Measurements from ENCODE around the gene C17orf107.
A peak's percentile ranks its signal among the peaks of the same experiment; 100 is the strongest.

The C17orf107 gene

DNA sequence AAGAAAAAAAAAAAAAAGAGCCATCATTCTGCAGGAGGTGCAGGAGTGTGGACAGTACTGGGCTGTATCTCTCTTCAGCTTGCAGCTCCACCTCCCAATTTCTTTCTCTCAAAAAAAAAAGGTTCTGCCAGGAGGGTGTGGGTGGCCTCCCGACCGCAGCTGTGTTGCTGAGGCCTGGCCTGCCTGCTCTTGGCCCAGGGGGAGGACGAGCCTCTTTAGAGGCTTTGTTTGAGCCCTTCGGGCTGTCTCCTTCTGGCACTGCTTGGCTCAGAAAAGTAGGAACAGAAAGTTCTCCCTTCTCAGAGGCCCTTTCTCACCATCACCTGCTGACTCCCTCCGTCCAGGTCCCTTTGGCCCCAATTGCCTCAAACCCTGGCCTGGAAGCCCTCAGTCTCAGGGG lies 22.2 kb upstream of the C17orf107 start:
- DNase-seq (ENCODE audit: low read depth): no peak

DNA sequence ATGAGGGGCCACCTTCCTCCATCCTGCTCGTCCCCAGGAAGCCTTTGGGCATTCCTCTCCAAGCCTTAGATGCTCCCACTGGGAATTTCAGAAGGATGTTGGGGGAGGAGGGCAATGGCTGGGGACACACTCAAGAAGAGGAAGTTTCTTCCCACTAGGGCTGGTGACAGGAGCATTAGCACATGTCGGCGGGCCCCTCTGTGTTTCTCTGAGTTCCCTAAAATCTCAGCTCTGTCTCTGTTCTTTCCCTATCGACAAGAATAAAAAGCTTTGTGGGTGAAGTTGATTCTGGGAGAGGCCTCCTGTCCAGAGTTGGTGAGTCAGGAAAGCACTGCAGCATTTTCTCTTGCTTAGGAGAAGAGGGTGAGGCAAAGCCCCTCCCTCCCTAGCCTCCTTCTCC lies 19.7 kb upstream of the C17orf107 start:
- DNase-seq (ENCODE audit: low read depth): no peak

DNA sequence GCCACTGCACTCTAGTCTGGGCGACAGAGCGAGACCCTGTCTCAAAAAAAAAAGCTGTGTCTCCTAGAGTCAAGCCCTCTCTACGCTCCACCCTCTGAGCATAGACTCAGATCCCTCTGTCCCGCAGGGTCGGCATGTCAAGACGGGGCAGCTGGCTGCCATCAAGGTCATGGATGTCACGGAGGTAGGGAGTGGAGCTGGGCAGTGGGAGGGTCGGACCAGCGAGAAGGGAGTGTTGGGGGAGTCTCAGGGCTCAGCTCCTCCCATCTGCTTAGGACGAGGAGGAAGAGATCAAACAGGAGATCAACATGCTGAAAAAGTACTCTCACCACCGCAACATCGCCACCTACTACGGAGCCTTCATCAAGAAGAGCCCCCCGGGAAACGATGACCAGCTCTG lies 18.5 kb upstream of the C17orf107 start:
- DNase-seq (ENCODE audit: low read depth): no peak

DNA sequence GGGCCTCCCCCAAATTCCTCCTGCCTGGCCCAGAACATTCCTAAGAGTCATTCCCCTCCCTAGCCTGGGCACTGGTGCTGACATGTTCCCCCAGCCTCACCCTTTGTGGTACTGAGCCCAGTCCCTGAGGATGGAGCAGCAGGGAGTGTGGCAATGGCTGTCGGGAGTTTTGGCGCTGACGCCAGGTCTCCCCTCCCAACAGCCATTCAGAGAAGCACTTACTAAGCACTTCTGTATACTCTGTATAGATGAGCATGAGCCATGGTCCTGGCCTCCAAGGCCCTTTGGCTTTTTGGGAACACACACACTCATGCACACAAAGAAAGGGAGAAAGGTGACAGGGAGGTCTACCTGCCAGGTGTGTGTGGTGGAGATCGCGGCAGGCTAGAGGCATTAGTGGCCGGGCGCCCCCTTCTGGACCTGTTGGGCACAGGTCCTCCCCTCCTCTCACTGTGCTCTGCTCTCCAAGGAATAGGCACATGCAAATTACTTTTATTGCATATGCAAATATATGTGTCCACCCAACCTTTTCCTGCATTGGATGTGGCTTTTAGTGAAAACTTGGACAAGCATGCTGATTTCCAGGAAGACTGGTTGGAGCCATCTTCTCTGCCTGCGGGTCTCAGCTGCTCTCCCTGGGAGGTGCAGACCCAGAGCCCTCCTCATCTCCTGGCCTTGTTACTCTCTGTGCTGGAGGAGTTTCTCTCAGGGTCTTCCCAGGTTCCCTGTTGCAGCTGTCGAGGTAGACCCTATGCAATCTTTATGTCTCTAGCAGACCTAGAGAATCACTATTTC lies 17.4 kb upstream of the C17orf107 start:
- peak; percentile 74 for DNase-seq (ENCODE audit: low read depth)

DNA sequence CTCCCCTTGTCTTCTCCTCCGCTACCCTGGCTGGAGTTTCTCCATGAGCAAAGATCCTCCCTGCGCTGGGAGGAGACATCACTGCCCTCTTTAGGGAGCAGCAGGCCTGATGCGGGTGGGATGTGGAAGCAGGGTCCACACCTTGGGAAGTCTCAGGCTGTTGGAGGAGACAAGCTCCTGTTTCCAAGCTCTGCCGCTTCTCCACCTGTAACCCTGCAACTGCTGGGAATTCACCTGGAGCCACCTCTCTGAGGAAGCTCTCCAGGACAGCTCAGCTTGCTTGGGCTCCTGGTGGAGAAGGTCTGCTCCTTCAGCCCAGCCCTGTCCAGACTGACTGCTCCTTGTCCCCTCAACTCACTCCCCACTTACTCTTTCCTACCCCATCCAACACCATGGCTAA lies 14.8 kb upstream of the C17orf107 start:
- DNase-seq (ENCODE audit: low read depth): no peak

DNA sequence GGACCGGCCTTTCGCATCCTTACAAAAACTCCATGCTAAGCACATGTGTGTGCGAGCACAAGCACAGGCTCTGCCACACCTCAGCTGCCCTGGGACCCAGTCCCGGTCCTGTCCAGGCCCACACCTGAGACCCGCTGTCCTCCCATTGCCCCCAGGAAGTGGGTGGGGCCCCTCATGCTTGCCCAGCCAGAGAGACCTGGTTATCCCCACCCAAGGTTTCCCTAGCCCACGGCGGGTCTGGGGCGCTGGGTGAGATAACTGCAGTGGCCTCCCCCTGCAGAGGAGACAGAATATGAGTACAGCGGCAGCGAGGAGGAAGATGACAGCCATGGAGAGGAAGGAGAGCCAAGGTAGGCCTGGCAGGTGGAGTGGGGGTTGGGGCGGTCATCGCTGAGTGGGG lies 12.5 kb upstream of the C17orf107 start:
- DNase-seq (ENCODE audit: low read depth): no peak

DNA sequence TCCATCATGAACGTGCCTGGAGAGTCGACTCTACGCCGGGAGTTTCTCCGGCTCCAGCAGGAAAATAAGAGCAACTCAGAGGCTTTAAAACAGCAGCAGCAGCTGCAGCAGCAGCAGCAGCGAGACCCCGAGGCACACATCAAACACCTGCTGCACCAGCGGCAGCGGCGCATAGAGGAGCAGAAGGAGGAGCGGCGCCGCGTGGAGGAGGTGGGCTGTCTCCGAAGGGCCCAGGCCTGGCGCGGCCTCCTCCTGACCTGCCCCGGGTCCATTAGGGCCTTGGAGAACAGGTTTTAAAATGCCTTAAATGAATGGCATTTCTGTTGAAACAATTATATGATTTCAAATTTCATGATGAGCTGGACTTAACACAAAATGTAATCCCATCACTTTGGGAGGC lies 11.8 kb upstream of the C17orf107 start:
- no peak for DNase-seq (ENCODE audit: low read depth)

DNA sequence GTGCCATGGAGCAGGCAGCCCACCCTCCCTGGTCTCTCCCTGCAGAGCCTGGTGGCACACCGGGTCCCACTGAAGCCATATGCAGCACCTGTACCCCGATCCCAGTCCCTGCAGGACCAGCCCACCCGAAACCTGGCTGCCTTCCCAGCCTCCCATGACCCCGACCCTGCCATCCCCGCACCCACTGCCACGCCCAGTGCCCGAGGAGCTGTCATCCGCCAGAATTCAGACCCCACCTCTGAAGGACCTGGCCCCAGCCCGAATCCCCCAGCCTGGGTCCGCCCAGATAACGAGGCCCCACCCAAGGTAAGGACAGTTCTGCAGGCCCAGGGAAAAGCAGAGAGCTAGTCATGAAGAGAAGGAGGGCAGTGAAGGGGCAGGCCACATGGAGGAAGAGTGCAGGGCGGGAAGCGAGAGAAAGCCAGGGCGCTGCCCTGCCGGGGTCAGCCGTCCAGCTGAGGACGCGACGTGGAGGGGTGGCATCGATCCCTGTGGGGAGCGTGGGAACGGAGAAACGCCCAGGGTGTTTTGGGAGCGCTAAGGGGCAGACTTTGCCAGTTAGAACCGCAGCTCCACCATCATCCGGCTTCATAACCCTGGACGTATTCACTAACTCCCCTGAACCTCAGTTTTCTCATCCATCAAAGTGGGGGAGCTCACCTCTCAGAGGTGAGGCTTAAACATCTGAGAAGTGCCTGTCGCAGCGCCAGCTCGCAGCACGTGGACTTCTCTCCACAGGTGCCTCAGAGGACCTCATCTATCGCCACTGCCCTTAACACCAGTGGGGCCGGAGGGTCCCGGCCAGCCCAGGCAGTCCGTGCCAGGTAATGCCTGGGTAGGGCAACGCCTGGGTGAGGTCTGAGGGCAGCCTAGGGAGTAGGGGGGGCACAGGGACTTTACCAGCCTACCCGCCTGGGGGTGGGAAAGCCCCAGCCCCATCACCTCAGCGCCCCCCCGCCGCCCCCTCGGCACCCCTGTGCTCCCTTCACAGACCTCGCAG lies 7.6 kb upstream of the C17orf107 start:
- DNase-seq (ENCODE audit: low read depth): no peak

DNA sequence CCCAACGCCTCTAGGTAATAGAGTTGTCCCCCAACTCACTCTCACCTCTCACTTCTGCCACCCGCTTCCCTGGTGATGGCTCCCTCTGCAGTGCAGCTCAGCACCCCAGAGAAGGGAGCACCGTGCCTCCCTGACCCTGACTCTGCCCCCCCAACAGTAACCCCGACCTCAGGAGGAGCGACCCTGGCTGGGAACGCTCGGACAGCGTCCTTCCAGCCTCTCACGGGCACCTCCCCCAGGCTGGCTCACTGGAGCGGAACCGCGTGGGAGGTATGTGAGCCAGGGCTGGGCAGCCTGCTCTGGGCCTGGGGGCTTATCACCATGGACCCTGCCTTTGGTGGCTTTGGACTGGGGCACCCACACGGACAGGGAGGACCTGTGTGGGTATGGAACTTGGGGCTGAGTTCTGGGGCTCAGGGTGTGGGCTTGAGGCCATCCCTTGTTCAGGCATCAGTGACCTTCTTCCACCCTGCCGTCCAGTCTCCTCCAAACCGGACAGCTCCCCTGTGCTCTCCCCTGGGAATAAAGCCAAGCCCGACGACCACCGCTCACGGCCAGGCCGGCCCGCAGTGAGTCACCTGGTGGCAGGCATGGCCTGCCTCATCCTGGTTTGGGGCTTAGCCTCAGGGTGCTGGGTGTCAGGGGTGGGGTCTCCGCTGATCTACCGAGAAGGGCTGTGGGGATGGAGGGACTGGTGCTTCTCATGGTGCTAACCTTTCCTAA lies 6.7 kb upstream of the C17orf107 start:
- DNase-seq (ENCODE audit: low read depth): no peak

DNA sequence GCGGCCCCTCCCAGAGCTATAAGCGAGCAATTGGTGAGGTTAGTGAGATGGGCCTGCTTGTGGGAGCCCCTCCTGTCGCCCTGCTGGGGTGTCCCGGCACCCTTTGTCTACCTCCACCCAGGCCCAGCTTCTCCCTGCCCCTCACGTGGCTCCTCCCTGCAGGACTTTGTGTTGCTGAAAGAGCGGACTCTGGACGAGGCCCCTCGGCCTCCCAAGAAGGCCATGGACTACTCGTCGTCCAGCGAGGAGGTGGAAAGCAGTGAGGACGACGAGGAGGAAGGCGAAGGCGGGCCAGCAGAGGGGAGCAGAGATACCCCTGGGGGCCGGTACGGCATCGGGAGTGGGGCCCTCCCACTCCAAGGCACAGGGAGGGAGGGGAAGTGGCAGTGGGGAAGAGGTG lies 6.1 kb upstream of the C17orf107 start:
- DNase-seq (ENCODE audit: low read depth): no peak

DNA sequence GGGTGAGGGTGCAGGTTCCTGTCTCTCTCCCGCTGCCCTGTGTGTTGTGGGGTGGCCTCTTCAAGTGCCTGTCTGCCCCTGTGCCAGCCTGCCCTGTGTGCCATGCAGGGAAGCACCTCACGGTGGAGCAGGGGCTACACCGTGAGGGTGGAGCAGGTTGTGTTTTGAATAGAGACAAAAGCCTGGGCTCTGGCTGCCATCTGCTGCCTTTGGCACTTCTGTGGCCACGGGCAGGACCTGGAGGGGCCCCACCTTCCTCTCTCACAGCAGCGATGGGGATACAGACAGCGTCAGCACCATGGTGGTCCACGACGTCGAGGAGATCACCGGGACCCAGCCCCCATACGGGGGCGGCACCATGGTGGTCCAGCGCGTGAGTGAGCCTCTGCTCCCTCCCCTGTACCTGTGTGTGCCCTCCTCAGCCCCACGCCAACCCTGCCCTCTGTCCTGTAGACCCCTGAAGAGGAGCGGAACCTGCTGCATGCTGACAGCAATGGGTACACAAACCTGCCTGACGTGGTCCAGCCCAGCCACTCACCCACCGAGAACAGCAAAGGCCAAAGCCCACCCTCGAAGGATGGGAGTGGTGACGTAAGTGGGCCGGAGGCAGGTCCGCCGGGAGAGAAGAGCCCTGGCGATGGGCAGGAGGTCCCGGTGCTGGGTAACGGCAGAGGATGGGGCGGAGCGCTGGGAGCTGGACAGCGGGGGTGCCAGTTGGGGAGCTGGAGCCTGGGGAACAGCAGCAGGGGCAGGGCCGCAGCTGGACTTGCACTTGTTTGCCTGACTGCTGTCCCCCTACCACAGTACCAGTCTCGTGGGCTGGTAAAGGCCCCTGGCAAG lies 5.4 kb upstream of the C17orf107 start:
- DNase-seq (ENCODE audit: low read depth): no peak

DNA sequence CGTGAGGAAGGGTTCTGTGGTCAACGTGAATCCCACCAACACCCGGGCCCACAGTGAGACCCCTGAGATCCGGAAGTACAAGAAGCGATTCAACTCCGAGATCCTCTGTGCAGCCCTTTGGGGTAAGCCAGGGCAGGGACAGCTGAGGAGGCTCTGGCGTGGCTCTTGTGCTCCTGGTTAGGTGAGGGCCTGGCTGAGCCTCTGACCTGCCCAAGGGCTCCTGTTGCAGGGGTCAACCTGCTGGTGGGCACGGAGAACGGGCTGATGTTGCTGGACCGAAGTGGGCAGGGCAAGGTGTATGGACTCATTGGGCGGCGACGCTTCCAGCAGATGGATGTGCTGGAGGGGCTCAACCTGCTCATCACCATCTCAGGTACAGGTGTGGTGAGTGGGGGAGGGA lies 4.2 kb upstream of the C17orf107 start:
- no peak for DNase-seq (ENCODE audit: low read depth)

DNA sequence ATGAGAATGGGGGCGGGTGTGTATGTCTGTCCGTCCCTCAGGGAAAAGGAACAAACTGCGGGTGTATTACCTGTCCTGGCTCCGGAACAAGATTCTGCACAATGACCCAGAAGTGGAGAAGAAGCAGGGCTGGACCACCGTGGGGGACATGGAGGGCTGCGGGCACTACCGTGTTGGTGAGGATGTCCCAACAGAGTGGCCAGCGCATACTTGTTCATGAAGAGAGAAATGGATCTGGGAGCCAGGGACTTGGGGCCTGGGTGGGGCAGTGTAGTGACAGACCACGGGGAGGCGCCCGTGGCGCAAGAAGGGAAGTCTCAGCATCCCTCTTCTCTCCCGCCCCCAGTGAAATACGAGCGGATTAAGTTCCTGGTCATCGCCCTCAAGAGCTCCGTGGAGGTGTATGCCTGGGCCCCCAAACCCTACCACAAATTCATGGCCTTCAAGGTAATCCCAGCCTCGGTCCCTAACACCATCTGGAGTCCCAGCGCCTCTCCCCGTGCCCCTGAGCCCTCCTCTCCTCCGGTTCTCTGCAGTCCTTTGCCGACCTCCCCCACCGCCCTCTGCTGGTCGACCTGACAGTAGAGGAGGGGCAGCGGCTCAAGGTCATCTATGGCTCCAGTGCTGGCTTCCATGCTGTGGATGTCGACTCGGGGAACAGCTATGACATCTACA lies 3.5 kb upstream of the C17orf107 start:
- DNase-seq (ENCODE audit: low read depth): no peak

DNA sequence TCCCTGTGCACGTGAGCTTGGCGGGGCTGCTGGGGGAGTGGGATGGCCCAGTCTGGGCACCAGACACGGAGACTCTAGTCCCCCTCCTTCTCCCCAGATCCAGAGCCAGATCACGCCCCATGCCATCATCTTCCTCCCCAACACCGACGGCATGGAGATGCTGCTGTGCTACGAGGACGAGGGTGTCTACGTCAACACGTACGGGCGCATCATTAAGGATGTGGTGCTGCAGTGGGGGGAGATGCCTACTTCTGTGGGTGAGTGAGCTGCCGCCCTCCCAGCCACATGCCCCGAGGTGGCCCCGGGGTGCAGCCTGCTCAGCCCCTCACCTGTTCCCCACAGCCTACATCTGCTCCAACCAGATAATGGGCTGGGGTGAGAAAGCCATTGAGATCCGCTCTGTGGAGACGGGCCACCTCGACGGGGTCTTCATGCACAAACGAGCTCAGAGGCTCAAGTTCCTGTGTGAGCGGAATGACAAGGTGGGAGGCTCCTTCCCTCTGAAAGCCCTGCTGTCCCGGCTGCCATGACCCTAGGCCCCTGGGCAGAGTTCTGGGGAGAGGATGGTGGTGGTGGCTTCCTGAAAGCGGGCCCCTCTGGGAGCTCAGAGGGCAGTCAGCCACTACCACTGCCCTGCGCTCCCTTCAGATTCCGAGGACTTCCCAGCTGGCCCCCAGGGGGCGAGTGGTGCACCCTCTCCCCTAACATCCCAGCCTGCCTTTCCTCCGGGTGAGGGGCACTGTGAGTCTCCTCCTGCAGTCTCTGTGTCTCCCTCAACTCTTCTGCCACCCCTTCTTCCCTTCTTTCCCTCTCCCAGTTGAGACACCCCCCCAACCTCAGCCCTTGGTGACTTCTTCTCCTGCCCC lies 2.8 kb upstream of the C17orf107 start:
- DNase-seq (ENCODE audit: low read depth): no peak

DNA sequence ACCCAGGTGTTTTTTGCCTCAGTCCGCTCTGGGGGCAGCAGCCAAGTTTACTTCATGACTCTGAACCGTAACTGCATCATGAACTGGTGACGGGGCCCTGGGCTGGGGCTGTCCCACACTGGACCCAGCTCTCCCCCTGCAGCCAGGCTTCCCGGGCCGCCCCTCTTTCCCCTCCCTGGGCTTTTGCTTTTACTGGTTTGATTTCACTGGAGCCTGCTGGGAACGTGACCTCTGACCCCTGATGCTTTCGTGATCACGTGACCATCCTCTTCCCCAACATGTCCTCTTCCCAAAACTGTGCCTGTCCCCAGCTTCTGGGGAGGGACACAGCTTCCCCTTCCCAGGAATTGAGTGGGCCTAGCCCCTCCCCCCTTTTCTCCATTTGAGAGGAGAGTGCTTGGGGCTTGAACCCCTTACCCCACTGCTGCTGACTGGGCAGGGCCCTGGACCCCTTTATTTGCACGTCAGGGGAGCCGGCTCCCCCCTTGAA lies 2.1 kb upstream of the C17orf107 start:
- no peak for DNase-seq (ENCODE audit: low read depth)

DNA sequence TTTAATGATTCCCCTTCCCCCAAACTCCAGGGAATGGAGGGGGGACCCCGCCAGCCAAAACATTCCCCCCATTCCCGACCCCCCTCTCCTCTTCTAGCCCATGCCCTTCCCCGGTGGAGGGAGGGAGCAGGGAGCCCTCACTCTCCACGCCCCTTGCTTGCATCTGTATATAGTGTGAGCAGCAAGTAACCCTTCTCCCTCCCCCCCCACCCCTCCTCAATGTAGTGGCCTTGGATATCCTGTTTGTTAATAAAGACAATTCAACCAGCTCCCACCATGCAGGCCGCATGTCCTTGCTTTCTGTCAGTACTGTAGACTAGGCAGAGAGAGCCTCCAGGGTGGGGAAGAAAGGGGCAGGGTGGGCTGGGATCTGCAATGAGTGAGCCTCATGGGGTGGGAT lies 1.6 kb upstream of the C17orf107 start:
- DNase-seq (ENCODE audit: low read depth): no peak

DNA sequence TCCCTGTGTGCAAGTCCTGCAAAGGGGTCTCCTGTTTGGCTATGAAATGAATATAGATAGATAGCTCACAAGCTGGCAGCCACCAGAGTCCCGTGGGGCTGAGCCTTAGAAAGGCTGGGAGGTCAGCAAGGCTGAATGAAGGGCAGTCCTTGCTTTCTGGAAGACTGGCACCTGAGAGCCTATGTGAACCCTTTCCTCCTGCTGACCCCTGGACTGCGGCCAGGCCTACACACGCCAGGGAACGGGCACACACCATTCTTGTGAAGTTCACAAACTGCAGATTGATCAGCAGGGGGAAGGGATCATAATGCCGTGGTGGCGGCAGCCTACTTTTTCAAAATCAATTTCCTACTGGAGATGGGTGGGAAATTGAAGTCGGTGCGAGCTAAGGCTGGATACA lies 985 bp upstream of the C17orf107 start:
- no peak for DNase-seq (ENCODE audit: low read depth)

DNA sequence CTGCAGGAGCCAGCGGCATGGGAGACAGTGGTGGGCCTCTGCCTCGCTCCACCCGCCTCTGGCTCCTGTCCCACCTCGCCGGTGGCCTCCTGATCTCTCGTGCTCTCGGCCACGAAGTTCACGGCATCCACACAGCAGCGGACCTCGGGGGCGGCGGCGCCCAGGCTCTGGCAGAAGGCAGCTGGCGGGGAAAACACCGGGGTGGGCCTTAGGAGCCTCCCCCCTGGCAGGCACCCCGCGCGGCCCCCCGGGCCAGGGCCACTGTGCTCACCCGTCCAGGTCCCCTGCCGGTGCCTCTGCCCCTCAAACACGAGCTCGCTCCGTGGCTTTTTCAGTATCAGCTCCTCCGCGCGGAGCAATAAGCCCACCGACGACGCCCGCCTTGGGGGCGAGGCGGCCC lies 409 bp upstream of the C17orf107 start:
- no peak for DNase-seq (ENCODE audit: low read depth)

DNA sequence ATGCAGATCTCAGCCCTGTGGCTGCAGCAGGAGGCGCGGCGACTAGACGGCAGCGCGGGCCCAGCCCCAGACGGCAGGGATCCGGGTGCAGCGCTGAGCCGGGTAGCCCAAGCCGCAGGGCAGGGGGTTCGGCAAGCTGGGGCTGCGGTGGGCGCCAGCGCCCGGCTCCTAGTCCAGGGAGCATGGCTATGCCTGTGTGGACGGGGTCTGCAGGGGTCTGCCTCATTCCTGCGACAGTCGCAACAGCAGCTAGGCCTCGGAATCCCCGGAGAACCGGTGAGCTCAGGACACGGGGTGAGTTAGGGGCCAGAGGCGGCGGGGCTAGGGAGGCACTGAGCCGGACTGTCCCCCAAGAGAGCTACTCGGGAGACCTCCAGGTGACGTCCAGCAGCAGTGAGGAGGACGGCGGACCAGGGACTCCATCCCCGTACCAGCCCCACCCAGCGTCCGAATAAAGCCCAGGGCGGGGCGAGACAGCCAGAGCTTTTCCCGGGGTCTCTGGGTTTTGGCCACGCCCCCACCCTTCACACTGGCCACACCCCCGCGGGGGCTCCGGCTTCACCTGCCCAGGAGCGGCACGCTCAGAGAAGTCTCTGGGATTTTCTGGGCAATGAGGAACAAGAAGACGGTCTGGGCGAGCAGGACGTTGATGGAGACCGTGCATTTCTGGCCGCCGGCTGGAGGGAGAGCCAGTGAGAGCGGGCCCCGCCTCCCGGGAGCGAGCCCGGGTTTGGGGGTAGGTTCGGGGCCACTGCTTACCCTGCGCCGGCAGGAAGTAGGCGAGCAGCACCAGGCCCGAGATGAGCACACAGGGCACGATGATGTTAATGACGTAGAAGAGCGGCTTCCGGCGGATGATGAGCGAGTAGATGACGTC lies 1.1 kb downstream of the C17orf107 start:
- DNase-seq (ENCODE audit: low read depth): peak; percentile 30
